Eye (tissue), 1 donor: Measurements from ENCODE around the gene APOC3.

Experiments
- DNase-seq: peaks from one replicate; pipeline ENCODE4 v3.0.0-alpha.2; 2015

Gene APOC3

DNA sequence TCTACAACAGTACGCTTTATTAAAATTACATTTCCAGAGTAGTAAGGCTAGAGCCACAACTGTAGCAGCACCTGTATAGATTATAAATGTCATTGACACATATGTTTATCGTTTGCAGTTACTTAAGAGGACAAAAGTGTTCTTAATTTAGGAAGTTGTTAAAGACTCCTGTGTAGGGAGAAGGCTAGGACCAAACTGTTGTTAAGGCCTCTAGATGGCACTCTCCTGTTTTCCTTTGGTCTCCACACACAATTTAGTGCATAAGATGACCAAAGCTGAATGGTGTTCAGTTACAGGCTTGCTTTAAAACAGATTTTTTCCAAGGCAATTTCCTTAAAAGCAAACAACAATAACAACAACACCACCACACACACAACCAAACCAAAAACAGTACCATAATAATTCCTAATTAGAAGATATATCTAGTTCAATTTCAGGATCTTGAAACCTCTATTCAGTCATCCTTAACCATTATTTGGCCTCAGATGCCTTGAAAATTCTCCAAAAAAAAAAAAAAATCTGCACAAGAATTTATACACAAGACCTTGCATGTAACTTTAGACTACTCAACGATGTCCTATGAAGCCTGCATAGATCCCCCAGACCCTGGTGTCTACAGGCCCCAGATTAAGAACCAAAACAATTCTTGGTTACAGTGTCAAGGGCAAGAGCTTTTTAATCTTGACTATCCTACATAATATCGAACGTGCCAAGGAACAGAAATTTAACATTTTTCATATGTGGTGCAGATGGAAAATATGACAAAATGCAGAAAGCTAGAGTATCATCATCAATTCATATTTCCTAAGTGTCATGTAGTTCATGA, 50.3 kb downstream of the APOC3 start:
- peak; percentile 82 for DNase-seq

DNA sequence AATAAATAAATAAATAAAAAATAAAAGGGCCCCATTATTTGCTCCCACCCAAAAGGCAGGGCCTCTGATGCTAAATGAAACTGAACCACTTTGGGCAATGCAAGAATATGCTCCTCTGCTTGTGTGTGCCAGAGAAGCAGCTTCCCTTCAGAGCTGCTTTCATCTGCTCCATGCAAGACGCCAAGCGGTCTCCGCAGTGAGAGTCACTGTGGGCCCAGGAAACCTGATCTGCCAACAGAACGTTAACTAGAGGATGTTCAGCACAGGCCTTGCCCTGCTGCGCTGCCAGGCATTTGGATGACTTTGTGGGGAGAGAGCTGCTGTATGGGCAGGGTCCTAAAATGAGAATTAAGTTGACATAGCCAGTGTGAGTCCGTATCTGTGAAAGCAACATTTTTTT, 51.4 kb downstream of the APOC3 start:
- DNase-seq: no peak

DNA sequence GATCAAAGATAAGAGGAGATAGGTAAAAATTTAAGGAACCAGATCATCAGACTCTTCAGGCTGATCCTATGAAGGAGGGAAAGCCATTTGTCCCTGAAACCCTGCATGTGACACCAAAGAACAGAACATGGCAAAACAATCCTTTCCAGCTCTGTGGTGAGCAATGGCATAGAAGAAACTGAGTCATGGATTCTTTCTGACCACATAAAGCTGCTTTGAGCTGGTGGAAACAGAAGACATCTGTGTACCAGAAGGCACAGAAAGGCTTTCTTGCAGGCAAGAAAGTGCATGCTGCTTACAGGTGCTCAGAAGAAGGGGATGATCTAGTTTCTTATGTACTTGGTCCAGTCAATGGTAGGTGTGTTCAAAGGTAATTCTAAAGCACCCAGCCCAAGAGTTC, 52.7 kb downstream of the APOC3 start:
- DNase-seq: no peak
